HepG2 (cell line): ENCODE results near the gene TLL2. TPM values are rescaled to one million over a fixed set of nuclear protein-coding genes. Genes with fewer than 3 reads are reported as not detected.

Experiments used
- ATAC-seq: fragments of 200-7000 bp; cut with Tn5 transposase; 3 replicates; pipeline ENCODE4 v1.9.1; 2020; ENCODE audit warnings: mild to moderate bottlenecking, moderate library complexity
- BruUV-seq: library from RNA; stranded (reverse); fragments of 400-500 nt; replicated peaks from 2 replicates; lab custom pipeline; 2021; lab: Mats Ljungman, UMichigan
- CTCF ChIA-PET: fragments of 300-600 bp; formaldehyde crosslinking; extraction: SDS; loops from one replicate; lab custom pipeline; 2021; ENCODE audit warnings: low total read pairs, inconsistent platforms, low intra/inter-chr PET ratio; lab: Yijun Ruan, JAX
- POLR2A ChIA-PET: fragments of 350-600 bp; sonication (Branson Sonifier 250); formaldehyde crosslinking; loops from one replicate; lab custom pipeline; 2020; ENCODE audit warnings: antibody characterized with exemption, inconsistent platforms; lab: Yijun Ruan, JAX
- DNase-seq: peaks from one replicate; pipeline ENCODE4 v3.0.0-alpha.2; 2015; ENCODE audit warnings: low spot score
- FAIRE-seq: peaks from 3 replicates; lab custom pipeline; 2011; peaks lifted over from hg19 to GRCh38; lab: Jason Lieb, UNC
- H2AFZ ChIP-seq: one replicate; pipeline ENCODE4 v1.6.1; 2011; ENCODE audit warnings: low read length, inconsistent platforms
- H3K27ac ChIP-seq: fragments of 300-600 bp; 3 replicates; pipeline ENCODE4 v1.8.0; 2011; ENCODE audit warnings: mixed run types, mild to moderate bottlenecking, mixed read lengths, low read length, inconsistent platforms; ENCODE audit not compliant: insufficient read depth; ENCODE audit errors: extremely low read length
- H3K27me3 ChIP-seq, 2 experiments: fragments of 200-600 bp in 1 of 2; 2 replicates in 1 of 2; 3 replicates in 1 of 2; pipeline versions ENCODE4 v1.6.0 to v1.8.0; 2011; ENCODE audit warnings: low read length in 2 of 2, mild to moderate bottlenecking in 2 of 2, moderate library complexity in 2 of 2, inconsistent platforms in 1 of 2; ENCODE audit not compliant: insufficient read depth in 2 of 2, control insufficient read depth in 1 of 2
- H3K36me3 ChIP-seq, 2 experiments: fragments of 200-600 bp in 1 of 2; replicated peaks in 1 of 2; 2 replicates in 1 of 2; 3 replicates in 1 of 2; pipeline versions ENCODE4 v1.5.1 to v1.8.0; 2011; ENCODE audit warnings: low read length in 2 of 2, inconsistent platforms in 1 of 2; ENCODE audit not compliant: insufficient read depth in 2 of 2, control insufficient read depth in 1 of 2
- H3K4me1 ChIP-seq: 2 replicates; pipeline ENCODE4 v1.5.1; 2012; ENCODE audit warnings: low read length, inconsistent platforms; ENCODE audit not compliant: insufficient read depth
- H3K4me2 ChIP-seq: 2 replicates; pipeline ENCODE4 v1.6.0; 2011; ENCODE audit warnings: low read depth, low read length, inconsistent platforms
- H3K4me3 ChIP-seq, 3 experiments: fragments of 200-600 bp in 1 of 3; sonication (generic), shearing (Covaris generic) in 1 of 3; replicated peaks in 1 of 3; 2 replicates each; pipeline ENCODE4 v1.5.1; 2011 to 2016; ENCODE audit warnings: low read length in 3 of 3, inconsistent platforms in 2 of 3, low read depth in 2 of 3, mild to moderate bottlenecking in 2 of 3, control low read depth in 1 of 3, mixed read lengths in 1 of 3; ENCODE audit not compliant: insufficient read depth in 1 of 3
- H3K79me2 ChIP-seq: one replicate; pipeline ENCODE4 v1.6.1; 2011; ENCODE audit warnings: low read length, inconsistent platforms; ENCODE audit not compliant: insufficient read depth
- H3K9ac ChIP-seq: 2 replicates; pipeline ENCODE4 v1.6.0; 2011; ENCODE audit warnings: mild to moderate bottlenecking, low read depth, low read length, inconsistent platforms; ENCODE audit not compliant: insufficient read depth
- H3K9me3 ChIP-seq: 2 replicates; pipeline ENCODE4 v1.5.1; 2012; ENCODE audit warnings: mild to moderate bottlenecking, low read length
- H4K20me1 ChIP-seq: 2 replicates; pipeline ENCODE4 v1.6.0; 2011; ENCODE audit warnings: inconsistent platforms, mild to moderate bottlenecking, low read length, moderate library complexity; ENCODE audit not compliant: insufficient read depth
- AHR ChIP-seq: IDR thresholded peaks from 2 replicates; pipeline ENCODE4 v1.6.1; 2018; ENCODE audit warnings: missing genetic modification reagents, missing compliant biosample characterization
- ZNF768 ChIP-seq: sonication (generic); formaldehyde crosslinking; IDR thresholded peaks from 2 replicates; pipeline ENCODE4 v1.4.0; 2020; ENCODE audit warnings: missing genetic modification reagents
- WGBS: methylation state at CpG from one replicate; pipeline ENCODE4 v1.1.6; 2017; ENCODE audit warnings: low lambda C conversion rate; 5-methylcytosine and 5-hydroxymethylcytosine counted together
- in situ Hi-C: cut with HindIII; loops from 2 replicates; pipeline ENCODE4 v1.10.0; 2017; ENCODE audit warnings: low pct_unique_long_range_greater_than_20kb; ENCODE audit not compliant: extremely low pct_ligation_motif_present
- intact Hi-C: fragments of 100-400 bp; cut with micrococcal nuclease; formaldehyde crosslinking; loops from one replicate; pipeline ENCODE4 v1.10.0; 2022; ENCODE audit not compliant: unreplicated experiment
- polyA plus RNA-seq, 8 experiments: library from polyadenylated mRNA; depleted of rRNA in 3 of 8; stranded (reverse) in 7 of 8; unstranded in 1 of 8; fragments of >200 nt; fragmentation: Illumina TruSeq in 4 of 8; extraction: Trizol in 4 of 8; gene quantifications; 2 replicates each; pipeline versions ENCODE4 v1.2.1 to v1.2.3, GENCODE V29; 2011 to 2016; ENCODE audit warnings: low read depth in 4 of 8, missing spikeins in 1 of 8, mixed read lengths in 1 of 8; ENCODE audit not compliant: insufficient read depth in 1 of 8
- total RNA-seq, 5 experiments: library from RNA; depleted of rRNA; stranded (reverse); fragments of >200 nt; fragmentation: Illumina TruSeq; extraction: Trizol; gene quantifications; 2 replicates each; pipeline ENCODE4 v1.2.3, GENCODE V29; 2016; ENCODE audit warnings: low read depth in 1 of 5

The TLL2 gene
- total and polyA plus RNA-seq, 2 of the 13 experiments (the other 11 are each of a cell fraction or from before 2014, with no cell fraction given): 0.09 TPM; not detected in 1

- in situ Hi-C loops: no loop called here
- TF ChIP-seq ZNF768 (CRISPR knock-in tag) (peak; percentile 26; the same call in 1 of the 2 replicates), AHR (CRISPR knock-in tag) (no peak)
- H4K20me1 ChIP-seq: no peaks in the 10 kb centered on the region
- no peaks in the 10 kb centered on the region for H3K4me1 ChIP-seq
- no peak for ATAC-seq
- no peak for DNase-seq
- 44% methylated on average over 4 of the region's 4 CpGs for WGBS
- H3K9me3 ChIP-seq: no peaks in the 10 kb centered on the region
- POLR2A ChIA-PET: no interaction called here
- BruUV-seq: no TSS peak
- H2AFZ ChIP-seq: no peak overlapping the region
- H3K4me2 ChIP-seq: no peak overlapping the region
- 0 out of 5 replicates have a peak, but pooled peaks cover 0 to 8% of the 10 kb centered on the region in 2 experiments for H3K27me3 ChIP-seq
- no peak for FAIRE-seq
- H3K27ac ChIP-seq: no peak overlapping the region
- no peaks in the 10 kb centered on the region for H3K36me3 ChIP-seq
- H3K9ac ChIP-seq: no peak overlapping the region
- intact Hi-C loops: no loop called here
- no peak overlapping the region for H3K4me3 ChIP-seq
- no peaks in the 10 kb centered on the region for H3K79me2 ChIP-seq
- CTCF ChIA-PET: no interaction called here
Observed at GRCh38 chr10:96317067-96317833, 196.5 kb downstream of the TLL2 start.

Other genes starting within 250 kb of the TLL2 start
- gene BLNK, start 242.4 kb downstream of the TLL2 start, total RNA-seq (2016; rRNA removed; fragmentation: Illumina TruSeq; extraction: Trizol): not detected in 2 replicates
- gene BLNK, start 242.4 kb downstream of the TLL2 start, polyA plus RNA-seq (2011; rRNA removed): not detected in 2 replicates
- gene DNTT, start 209.5 kb downstream of the TLL2 start, total RNA-seq (2016; rRNA removed; fragmentation: Illumina TruSeq; extraction: Trizol): not detected in 2 replicates
- gene DNTT, start 209.5 kb downstream of the TLL2 start, polyA plus RNA-seq (2011; rRNA removed): not detected in 2 replicates
- gene OPALIN, start 154.9 kb downstream of the TLL2 start, total RNA-seq (2016; rRNA removed; fragmentation: Illumina TruSeq; extraction: Trizol): not detected in 2 replicates
- gene OPALIN, start 154.9 kb downstream of the TLL2 start, polyA plus RNA-seq (2011; rRNA removed): not detected in 2 replicates
- gene TM9SF3, start 73.1 kb upstream of the TLL2 start, total RNA-seq (2016; rRNA removed; fragmentation: Illumina TruSeq; extraction: Trizol): 86.8 and 120 TPM in 2 replicates
- gene TM9SF3, start 73.1 kb upstream of the TLL2 start, polyA plus RNA-seq (2011; rRNA removed): 38.4 and 43.8 TPM in 2 replicates
- 13.8 and 18.5 TPM in 2 replicates for gene PIK3AP1, start 206.6 kb upstream of the TLL2 start, total RNA-seq (2016; rRNA removed; fragmentation: Illumina TruSeq; extraction: Trizol)
- 3.6 and 4.6 TPM in 2 replicates for gene PIK3AP1, start 206.6 kb upstream of the TLL2 start, polyA plus RNA-seq (2011; rRNA removed)